IMR-90 (cell line): Measurements from ENCODE around the gene LILRA2. TPM values are rescaled to one million over a fixed set of nuclear protein-coding genes. Genes with fewer than 3 reads are reported as not detected.

Experiments used
- ATAC-seq: fragments of 200-7000 bp; cut with Tn5 transposase; 2 replicates; pipeline ENCODE4 v1.9.1; 2020; ENCODE audit warnings: low read depth, mild to moderate bottlenecking, moderate library complexity
- BruUV-seq: library from RNA; stranded (reverse); fragments of 400-500 nt; replicated peaks from 2 replicates; lab custom pipeline; 2021; lab: Mats Ljungman, UMichigan
- CTCF ChIA-PET: fragments of 300-600 bp; formaldehyde crosslinking; extraction: SDS; loops from one replicate; lab custom pipeline; 2021; ENCODE audit warnings: antibody characterized with exemption; lab: Yijun Ruan, JAX
- POLR2A ChIA-PET: fragments of 300-600 bp; sonication (Branson Sonifier 250); formaldehyde crosslinking; loops from one replicate; lab custom pipeline; 2022; ENCODE audit warnings: antibody characterized with exemption; ENCODE audit not compliant: unreplicated experiment; lab: Charles Lee
- DNase-seq: peaks from one replicate; pipeline ENCODE4 v3.0.0; 2013
- H2AFZ ChIP-seq: replicated peaks from 2 replicates; pipeline ENCODE3; 2013; ENCODE audit warnings: low read length, mild to moderate bottlenecking; ENCODE audit not compliant: poor library complexity
- H2AK5ac ChIP-seq: 2 replicates; pipeline ENCODE4 v1.6.1; 2013; ENCODE audit warnings: low read depth, low read length, inconsistent platforms
- H2AK9ac ChIP-seq: replicated peaks from 2 replicates; pipeline ENCODE3; 2013; ENCODE audit warnings: mild to moderate bottlenecking, low read depth, low read length, moderate library complexity; ENCODE audit not compliant: poor library complexity
- H2BK120ac ChIP-seq: 2 replicates; pipeline ENCODE4 v1.6.1; 2013; ENCODE audit warnings: low read depth, low read length, inconsistent platforms
- H2BK15ac ChIP-seq: 3 replicates; pipeline ENCODE4 v1.6.1; 2013; ENCODE audit warnings: low read depth, low read length, inconsistent platforms
- H2BK20ac ChIP-seq: 2 replicates; pipeline ENCODE4 v1.6.1; 2013; ENCODE audit warnings: low read depth, mild to moderate bottlenecking, inconsistent platforms, low read length, moderate library complexity
- H2BK5ac ChIP-seq: 2 replicates; pipeline ENCODE4 v1.6.1; 2013; ENCODE audit warnings: mild to moderate bottlenecking, low read depth, low read length, inconsistent platforms; ENCODE audit not compliant: poor library complexity, severe bottlenecking
- H3K14ac ChIP-seq: replicated peaks from 2 replicates; pipeline ENCODE4 v1.6.1; 2013; ENCODE audit warnings: low read depth, low read length, inconsistent platforms
- H3K18ac ChIP-seq: 2 replicates; pipeline ENCODE4 v1.6.1; 2013; ENCODE audit warnings: low read depth, low read length, control low read depth
- H3K23ac ChIP-seq: 2 replicates; pipeline ENCODE4 v1.6.1; 2013; ENCODE audit warnings: low read depth, low read length, inconsistent platforms
- H3K27ac ChIP-seq: 2 replicates; pipeline ENCODE4 v1.5.1; 2013; ENCODE audit warnings: mild to moderate bottlenecking, control low read depth, low read length; ENCODE audit not compliant: insufficient read depth
- H3K27me3 ChIP-seq: 2 replicates; pipeline ENCODE4 v1.6.1; 2013; ENCODE audit warnings: low read length; ENCODE audit not compliant: control insufficient read depth, insufficient read depth
- H3K36me3 ChIP-seq: 2 replicates; pipeline ENCODE4 v1.6.1; 2013; ENCODE audit warnings: low read length, mixed read lengths; ENCODE audit not compliant: control insufficient read depth, insufficient read depth
- H3K4ac ChIP-seq: 2 replicates; pipeline ENCODE4 v1.6.1; 2013; ENCODE audit warnings: low read depth, low read length, inconsistent platforms
- H3K4me1 ChIP-seq: 2 replicates; pipeline ENCODE4 v1.6.1; 2013; ENCODE audit warnings: low read length, mixed read lengths; ENCODE audit not compliant: control insufficient read depth, insufficient read depth
- H3K4me2 ChIP-seq: 2 replicates; pipeline ENCODE4 v1.6.1; 2013; ENCODE audit warnings: low read depth, mild to moderate bottlenecking, control low read depth, low read length, moderate library complexity
- H3K4me3 ChIP-seq: 2 replicates; pipeline ENCODE4 v1.5.1; 2013; ENCODE audit warnings: low read depth, mild to moderate bottlenecking, control low read depth, low read length, moderate library complexity; ENCODE audit not compliant: insufficient read depth
- H3K56ac ChIP-seq: 2 replicates; pipeline ENCODE4 v1.6.1; 2013; ENCODE audit warnings: low read length, inconsistent platforms; ENCODE audit not compliant: insufficient read depth; ENCODE audit errors: extremely low read depth
- H3K79me1 ChIP-seq, 2 experiments: 2 replicates each; pipeline ENCODE4 v1.6.1; 2013; ENCODE audit warnings: low read length in 2 of 2, inconsistent platforms in 1 of 2, low read depth in 1 of 2
- H3K9ac ChIP-seq: 2 replicates; pipeline ENCODE4 v1.6.1; 2013; ENCODE audit warnings: low read depth, low read length, control low read depth
- H3K9me1 ChIP-seq: 2 replicates; pipeline ENCODE4 v1.6.1; 2013; ENCODE audit warnings: low read length, inconsistent platforms; ENCODE audit not compliant: insufficient read depth
- H3K9me3 ChIP-seq: 2 replicates; pipeline ENCODE4 v1.6.1; 2013; ENCODE audit warnings: low read length; ENCODE audit not compliant: control insufficient read depth, insufficient read depth
- H4K20me1 ChIP-seq: 2 replicates; pipeline ENCODE4 v1.6.1; 2013; ENCODE audit warnings: low read length, inconsistent platforms; ENCODE audit not compliant: insufficient read depth
- H4K5ac ChIP-seq: 2 replicates; pipeline ENCODE4 v1.6.1; 2013; ENCODE audit warnings: mild to moderate bottlenecking, low read depth, low read length, control low read depth
- H4K8ac ChIP-seq, 2 experiments: 2 replicates each; pipeline ENCODE4 v1.6.1; 2013; ENCODE audit warnings: low read depth in 2 of 2, low read length in 2 of 2, control low read depth in 1 of 2, inconsistent platforms in 1 of 2
- H4K91ac ChIP-seq: 2 replicates; pipeline ENCODE4 v1.6.1; 2013; ENCODE audit warnings: low read depth, low read length, inconsistent platforms; ENCODE audit not compliant: insufficient read depth
- MAZ ChIP-seq: IDR thresholded peaks from 2 replicates; pipeline ENCODE4 v1.6.1; 2012; ENCODE audit warnings: low read depth, mild to moderate bottlenecking, low read length, improper control_type of control experiment, moderate library complexity, borderline replicate concordance
- MXI1 ChIP-seq: IDR thresholded peaks from 2 replicates; pipeline ENCODE4 v1.6.1; 2012; ENCODE audit warnings: low read depth, mild to moderate bottlenecking, low read length, moderate library complexity, borderline replicate concordance
- RCOR1 ChIP-seq: IDR thresholded peaks from 2 replicates; pipeline ENCODE4 v1.6.1; 2012; ENCODE audit warnings: mild to moderate bottlenecking, low read length, improper control_type of control experiment; ENCODE audit not compliant: insufficient replicate concordance
- RFX5 ChIP-seq: IDR thresholded peaks from 2 replicates; pipeline ENCODE4 v1.8.0; 2012; ENCODE audit warnings: low read depth, mild to moderate bottlenecking, low read length, moderate library complexity
- SMC3 ChIP-seq: fragments of 150-350 bp; IDR thresholded peaks from 2 replicates; pipeline ENCODE4 v1.6.1; 2016; ENCODE audit warnings: low read depth, mild to moderate bottlenecking, antibody characterized with exemption, low read length, moderate library complexity
- WGBS, 2 experiments: methylation state at CpG; one replicate each; pipeline versions ENCODE4 v1.1.5 to v1.1.7; 2013; ENCODE audit warnings: missing lambda C conversion rate in 2 of 2; ENCODE audit not compliant: insufficient read length in 1 of 2; ENCODE audit errors: extremely low coverage in 2 of 2; 5-methylcytosine and 5-hydroxymethylcytosine counted together
- dilution Hi-C: fragments of 300-500 bp; cut with HindIII; formaldehyde crosslinking; loops from one replicate; pipeline ENCODE4 v1.14.3; 2018; ENCODE audit warnings: low sequenced_read_pairs; ENCODE audit not compliant: unreplicated experiment
- in situ Hi-C: fragments of 300-500 bp; cut with MboI; formaldehyde crosslinking; loops from 3 replicates; pipeline ENCODE4 v1.14.3; 2019; ENCODE audit warnings: low sequenced_read_pairs, inconsistent platforms, mixed read lengths
- intact Hi-C: fragments of 100-400 bp; cut with micrococcal nuclease; formaldehyde crosslinking; loops from 2 replicates; pipeline ENCODE4 v1.10.0; 2022
- polyA plus RNA-seq, 3 experiments: library from polyadenylated mRNA; depleted of rRNA; stranded (reverse); fragments of >200 nt; gene quantifications; 2 replicates each; pipeline ENCODE4 v1.2.3, GENCODE V29; 2012; ENCODE audit warnings: low replicate concordance in 1 of 3
- total RNA-seq: library from RNA; depleted of rRNA; stranded (reverse); fragments of >200 nt; gene quantifications from 2 replicates; pipeline ENCODE4 v1.2.3, GENCODE V29; 2012

LILRA2 gene
- total and polyA plus RNA-seq, 2 of the 4 experiments (the other 2 are of a cell fraction), result not detected

GRCh38 chr19:54552913-54553310 lies 20.7 kb upstream of the LILRA2 start:
- Histone ChIP-seq H4K91ac (no peak overlapping the region), H3K23ac (no peak overlapping the region), H3K4me3 (no peak overlapping the region), H3K4me2 (no peak overlapping the region), H3K27me3 (no peaks in the 10 kb centered on the region), H2BK20ac (no peak overlapping the region), H2AK9ac (no peak overlapping the region), H3K36me3 (no peaks in the 10 kb centered on the region), H3K4me1 (no peaks in the 10 kb centered on the region), H3K79me1 (no peaks in the 10 kb centered on the region), H2AK5ac (no peak overlapping the region), H2BK5ac (no peak overlapping the region), H3K27ac (no peak overlapping the region), H3K56ac (no peak overlapping the region), H3K9me3 (peaks cover 38% of the 10 kb centered on the region), H3K9ac (no peak overlapping the region), H3K14ac (no peak overlapping the region), H4K8ac (no peak overlapping the region), H4K20me1 (no peaks in the 10 kb centered on the region), H3K18ac (no peak overlapping the region), H2AFZ (no peak overlapping the region), H3K9me1 (no peaks in the 10 kb centered on the region), H4K5ac (no peak overlapping the region), H2BK15ac (no peak overlapping the region), H2BK120ac (no peak overlapping the region), H3K4ac (no peak overlapping the region)
- WGBS, 2 experiments, result 80% methylated on average over 10 of the region's 15 CpGs; no CpG with 5 or more reads in 1 of the 2 experiments
- ATAC-seq (no peak), DNase-seq (no peak)
- POLR2A ChIA-PET, result no interaction called here
- intact Hi-C loops (no loop called here), dilution Hi-C loops (no loop called here), in situ Hi-C loops (no loop called here)
- CTCF ChIA-PET, result no interaction called here
- no TSS peak for BruUV-seq
- TF ChIP-seq RFX5 (no peak), SMC3 (no peak), MAZ (no peak), MXI1 (no peak), RCOR1 (no peak)
